GM10847 (cell line): ENCODE measurements around the gene CCN5.

Experiments
- POLR2A ChIP-seq: IDR thresholded peaks from 2 replicates; pipeline ENCODE4 v1.6.1; 2011; ENCODE audit not compliant: insufficient read length; ENCODE audit errors: extremely low read depth

Gene CCN5

DNA sequence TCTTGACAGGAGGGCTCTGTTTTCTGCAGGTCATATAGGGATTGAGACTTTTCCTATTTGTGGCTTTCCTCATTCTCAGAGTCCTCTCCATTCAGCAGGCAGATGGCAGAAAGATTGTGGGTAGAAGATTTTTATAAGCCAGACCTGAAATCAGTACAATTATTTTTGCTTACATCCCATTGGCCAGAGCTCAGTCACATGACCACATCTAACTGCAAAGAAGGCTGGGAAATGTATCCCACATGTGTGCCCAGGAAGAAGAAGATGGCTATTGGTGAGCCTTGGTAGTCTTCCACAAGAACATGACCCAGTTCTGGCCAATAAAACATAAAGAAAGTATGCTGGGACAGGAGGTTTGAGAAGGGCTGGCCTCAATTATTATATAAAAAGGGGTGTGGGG lies 21.5 kb upstream of the CCN5 start:
- TF ChIP-seq POLR2A, result no peak

DNA sequence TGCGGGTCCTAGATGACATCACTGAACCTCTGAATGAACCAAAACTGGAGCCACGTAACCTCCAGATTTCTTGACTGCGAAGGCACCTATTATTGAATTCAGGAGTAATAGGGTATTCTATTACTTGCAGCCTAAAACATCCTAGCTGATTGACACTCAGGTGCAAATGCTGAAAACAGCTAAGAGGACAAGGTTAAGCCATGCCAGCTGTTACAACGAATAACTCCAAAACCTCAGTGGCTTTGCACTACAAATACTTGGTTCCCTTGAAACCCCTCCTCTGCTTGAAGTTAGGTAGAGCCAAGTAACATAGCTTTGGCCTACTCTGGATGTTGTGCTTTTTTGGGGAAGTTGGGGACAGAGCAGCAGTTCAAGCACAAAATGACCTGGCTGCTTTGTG lies 21.0 kb upstream of the CCN5 start:
- no peak for TF ChIP-seq POLR2A

DNA sequence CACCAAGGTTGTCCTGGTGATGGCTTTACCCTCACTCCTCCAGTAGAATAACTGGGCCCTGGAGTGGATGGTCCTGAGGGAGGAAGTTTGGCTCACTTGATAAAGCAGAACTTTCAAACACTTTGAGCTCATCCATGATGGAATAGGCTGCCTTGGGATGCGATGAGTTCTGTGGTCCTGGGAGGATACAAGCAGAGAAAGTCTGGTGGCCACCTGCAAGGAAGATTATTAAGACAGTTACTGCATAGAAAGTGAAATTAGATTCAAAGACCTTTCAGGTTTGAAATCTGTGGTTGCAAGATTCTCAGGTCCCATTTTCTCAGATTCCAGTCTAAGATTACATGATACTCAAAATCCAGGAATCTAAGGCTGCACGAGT lies 19.9 kb upstream of the CCN5 start:
- TF ChIP-seq POLR2A, result no peak

DNA sequence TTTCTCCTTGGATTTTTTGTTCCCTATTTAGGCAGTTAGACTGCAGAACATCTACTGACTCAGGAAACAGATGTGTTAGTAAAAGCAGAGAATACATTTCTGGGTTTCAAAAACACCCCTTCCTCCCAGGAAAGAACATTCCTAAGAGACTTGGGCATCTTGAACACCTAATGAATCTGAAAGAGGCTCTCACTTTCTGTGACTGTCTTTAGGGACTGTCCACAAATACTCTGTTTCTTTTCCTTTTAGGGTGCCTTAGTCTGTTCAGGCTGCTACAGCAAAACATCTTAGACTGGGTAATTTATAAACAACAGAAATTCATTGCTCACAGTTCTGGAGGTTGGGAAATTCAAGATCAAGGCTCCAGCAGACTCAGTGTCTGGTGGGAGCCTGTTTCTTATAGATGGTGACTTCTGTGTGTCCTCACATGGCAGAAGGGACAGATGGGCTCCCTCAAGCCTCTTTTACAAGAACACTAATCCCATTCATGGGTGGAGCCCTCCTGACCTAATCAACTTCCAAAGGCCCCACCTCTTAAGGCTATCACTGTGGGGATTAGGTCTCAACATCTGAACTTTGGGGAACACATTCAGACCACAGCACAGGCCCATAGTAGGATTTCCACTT lies 19.4 kb upstream of the CCN5 start:
- no peak for TF ChIP-seq POLR2A

DNA sequence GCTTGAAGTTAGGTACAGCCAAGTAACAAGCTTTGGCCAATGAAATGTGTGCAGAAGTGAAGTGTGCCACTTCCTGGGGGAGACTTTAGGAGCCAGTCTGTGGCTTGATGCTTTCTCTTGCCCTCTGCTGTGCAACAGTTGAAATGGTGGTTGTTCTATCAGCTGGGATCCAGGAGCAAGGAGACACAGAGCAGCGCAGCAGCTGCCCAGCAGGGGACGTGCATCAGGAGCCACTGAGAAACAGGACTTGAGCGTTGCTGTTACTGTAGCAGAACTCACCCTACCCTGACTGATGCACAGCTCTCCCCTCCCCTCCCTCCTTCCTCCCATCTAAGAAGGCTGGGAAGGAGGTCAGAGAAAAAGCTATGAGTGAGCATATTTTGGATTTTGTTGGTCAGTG lies 18.9 kb upstream of the CCN5 start:
- no peak for TF ChIP-seq POLR2A

DNA sequence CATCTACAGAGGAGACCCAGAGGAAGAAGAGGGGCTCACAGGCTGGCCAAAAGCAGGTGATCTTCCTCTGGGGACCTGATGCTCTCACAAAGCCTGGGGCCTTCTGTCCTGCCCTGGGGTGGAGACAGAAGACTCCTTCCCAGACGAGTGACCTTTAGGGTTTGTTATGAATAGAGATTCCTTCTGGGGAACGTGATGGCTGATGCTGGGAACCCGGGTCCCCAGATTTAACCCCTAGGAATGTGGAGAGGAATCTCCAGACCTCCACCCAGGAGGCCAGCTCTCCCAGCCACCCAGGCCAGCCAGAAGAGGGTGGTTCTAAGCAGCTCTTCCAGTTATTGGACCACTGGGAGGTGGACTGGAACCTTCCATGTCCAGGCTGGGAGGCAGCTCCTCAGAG lies 16.8 kb upstream of the CCN5 start:
- no peak for TF ChIP-seq POLR2A

DNA sequence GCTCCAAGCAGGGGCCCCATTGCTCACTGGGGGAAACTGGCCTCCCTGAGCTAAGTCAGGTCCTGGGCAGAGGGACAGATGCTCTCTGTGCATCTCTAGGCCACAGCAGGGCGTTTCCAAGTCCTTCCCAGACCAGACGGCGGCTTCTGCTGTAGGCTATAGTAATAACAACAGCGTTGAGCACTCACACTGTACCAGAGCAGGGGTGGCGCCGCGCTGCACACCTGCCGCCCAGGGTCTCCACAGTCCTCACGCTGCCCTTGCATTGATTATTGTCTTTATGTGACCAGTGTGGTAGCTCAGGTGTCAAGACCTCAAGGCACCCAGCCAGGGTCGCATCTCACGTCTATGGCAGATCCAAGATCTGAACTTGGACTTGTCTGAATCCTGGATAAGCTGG lies 14.9 kb upstream of the CCN5 start:
- no peak for TF ChIP-seq POLR2A

DNA sequence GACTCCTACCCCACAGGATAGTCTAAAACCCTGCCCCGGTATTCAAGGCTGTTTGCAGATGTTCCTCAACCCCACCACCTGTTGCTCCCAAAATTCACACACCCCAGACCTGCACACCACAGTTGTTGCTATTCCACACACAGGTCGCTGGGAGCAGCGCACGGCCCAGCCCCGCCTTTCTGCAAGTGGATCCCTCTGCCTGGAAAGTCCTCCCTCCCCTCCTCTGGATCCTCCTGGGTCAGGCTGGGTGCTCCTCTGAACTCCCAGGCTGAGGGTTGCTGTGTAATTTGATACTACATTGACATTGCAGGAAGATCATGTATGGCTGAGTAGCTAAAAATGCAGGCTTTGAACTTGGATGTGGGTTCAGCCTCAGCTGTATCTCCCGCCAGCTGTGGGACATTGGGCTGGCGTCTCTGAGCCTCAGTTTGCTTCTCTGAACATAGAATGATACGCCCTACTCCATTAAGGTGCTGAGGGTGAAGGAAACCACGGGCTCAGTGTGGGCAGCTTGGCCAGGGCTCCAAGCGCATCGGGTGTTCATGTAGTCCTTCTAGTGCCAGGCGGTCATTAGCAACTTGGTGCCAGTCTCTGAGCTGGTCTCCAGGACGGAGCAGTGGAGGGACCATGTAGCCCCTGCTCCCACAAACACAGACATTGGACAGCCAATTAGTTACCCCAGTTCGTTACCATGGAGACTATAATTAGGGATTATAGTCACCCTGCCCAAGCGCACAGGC lies 13.9 kb upstream of the CCN5 start:
- TF ChIP-seq POLR2A, result no peak

DNA sequence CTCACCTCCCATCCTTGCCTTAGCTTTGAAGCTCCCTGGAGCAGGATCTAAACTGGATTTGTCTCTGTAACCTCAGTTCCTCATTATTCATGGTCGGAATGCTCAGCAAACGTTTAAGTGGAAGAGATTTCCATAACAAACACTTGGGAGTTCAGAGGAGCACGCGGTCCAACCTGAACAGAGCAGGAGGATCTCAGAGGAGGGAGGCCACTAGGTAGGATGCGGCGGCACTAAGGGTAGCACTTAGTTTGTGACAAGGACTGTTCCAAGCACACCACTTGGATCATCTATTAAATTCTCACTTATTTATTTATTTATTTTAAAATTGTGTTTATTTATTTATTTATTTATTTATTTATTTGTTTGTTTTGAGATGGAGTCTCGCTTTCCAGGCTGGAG lies 13.3 kb upstream of the CCN5 start:
- TF ChIP-seq POLR2A, result no peak

DNA sequence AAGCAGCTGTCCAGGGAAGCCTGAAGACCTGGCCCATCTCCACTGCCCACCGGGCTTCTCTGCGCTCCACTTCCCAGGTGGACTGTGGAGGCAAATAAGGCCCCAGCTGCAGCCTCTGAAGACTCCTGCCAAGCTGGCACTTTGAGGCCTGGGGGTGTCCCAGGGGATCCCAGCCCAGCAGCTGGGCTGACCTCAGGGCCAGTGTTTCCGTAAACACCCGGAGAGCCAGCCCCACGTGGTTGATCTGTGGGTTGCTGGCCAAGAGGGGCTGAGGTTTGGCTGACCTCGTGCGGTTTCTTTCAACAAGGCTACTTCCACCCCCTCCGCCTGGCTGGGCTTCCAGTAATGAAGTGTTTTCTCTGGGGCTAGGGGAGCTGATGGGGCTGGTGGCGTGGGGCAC lies 12.4 kb upstream of the CCN5 start:
- TF ChIP-seq POLR2A, result no peak

DNA sequence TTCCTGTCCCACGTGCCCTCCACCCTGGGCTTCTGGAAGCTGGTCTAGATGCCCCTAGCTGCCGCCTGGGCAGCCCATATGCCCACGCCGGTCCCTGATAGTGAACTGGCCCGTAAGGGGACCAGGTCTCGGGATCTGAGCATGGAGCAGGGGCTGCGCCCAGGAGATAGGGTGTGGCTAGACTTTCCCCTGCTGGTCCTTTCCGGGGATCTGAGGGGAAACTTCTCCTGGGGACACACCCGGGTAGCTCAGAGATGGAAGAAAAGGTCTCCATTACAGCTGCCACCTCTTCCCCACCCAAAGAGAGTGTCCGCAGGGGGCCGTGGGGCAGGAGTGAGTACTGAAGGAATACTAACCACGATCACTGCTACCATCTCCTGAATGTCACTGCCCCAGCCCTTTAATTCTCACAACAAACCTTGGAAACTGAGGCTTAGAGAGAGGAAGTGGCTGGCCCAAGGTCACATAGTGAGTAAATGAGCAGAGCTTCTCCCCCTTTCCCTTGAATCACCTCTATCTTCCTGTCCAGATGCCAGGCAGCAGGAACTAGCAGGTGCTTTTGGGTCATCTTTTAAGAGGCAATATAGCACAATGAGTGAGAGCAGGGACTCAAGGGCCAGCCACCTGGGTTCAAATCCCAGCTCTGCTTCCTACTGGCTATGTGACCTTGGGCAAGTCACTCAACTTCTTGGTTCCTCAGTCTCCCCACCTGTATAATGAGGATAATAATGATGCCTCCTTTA lies 11.8 kb upstream of the CCN5 start:
- TF ChIP-seq POLR2A, result no peak

DNA sequence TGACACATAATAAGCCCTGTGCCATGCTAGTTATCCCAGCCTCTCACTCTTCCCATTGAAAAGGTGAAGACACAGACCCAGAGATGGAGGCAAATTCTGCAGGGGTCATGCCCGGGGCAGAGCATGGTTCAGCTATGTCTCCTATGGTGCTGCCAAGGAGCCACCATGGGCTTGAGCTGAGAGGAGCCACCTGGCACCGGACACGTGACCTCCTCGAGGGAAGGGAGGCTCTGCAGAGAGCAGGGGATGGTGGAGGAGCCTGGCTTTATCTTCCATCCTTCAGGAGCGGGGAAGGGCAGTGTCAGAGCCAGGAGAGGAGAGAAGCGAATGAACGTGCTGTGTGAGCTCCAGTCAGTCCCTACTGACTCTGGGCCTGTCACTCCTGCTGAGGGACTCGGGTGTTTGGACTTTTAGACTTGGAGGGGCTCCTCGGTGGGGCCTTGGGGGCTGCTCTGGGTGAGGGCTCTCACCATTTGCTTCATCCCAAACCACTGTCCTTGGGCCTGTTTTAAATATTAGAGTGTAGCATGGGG lies 11.1 kb upstream of the CCN5 start:
- TF ChIP-seq POLR2A, result no peak

DNA sequence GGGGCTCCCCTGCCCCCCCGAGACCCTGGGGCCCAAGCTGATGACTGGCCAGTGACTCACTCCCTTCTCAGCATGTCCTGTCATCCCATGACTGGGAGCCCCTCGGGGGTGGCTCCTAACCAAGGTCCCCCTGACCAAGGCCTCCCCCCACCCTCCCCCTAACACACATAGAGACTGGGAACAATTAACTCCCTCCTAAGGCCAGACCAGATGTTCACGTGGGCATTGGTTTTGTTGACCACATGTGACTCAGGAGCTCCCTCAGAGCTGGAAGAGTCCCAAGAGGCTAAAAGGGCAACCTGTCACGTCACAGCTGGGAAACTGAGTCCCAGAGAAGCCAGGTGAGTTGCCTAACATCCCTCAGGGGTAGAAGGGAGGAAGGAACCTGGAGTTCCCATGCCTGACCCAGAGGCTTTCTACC lies 10.6 kb upstream of the CCN5 start:
- no peak for TF ChIP-seq POLR2A

DNA sequence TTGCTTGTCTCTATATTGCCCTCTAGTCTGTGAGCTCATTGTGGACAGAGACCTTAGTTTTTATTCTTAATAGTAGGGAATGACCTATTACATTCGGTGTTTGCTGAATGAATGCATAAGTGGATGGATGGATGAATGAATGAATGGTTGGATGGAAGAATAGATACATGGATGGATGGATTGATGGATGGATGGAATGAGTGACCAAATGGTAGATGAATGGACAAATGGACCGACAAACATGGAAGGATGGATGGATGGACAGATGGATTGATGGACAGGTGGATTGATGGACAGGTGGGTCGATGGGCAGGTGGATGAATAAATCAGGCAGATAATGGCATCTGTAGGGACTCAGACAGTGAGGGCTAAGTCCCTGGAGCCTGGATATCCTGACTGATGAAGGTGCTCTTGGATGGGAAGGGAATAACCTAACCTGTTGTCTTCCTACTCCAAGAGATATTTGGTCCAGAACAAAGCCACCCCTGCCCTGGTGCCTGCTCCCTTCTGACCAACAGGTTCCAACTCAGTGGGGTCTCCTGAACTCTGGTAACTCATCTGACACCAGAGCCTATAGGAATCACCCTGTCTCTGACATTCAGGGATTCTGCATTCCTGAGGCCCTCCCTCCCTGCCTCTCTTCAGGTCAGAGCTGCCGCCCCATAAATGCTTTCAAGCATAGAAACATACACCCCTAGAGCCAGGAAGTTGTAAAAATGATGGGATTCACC lies 9.6 kb upstream of the CCN5 start:
- TF ChIP-seq POLR2A, result no peak

DNA sequence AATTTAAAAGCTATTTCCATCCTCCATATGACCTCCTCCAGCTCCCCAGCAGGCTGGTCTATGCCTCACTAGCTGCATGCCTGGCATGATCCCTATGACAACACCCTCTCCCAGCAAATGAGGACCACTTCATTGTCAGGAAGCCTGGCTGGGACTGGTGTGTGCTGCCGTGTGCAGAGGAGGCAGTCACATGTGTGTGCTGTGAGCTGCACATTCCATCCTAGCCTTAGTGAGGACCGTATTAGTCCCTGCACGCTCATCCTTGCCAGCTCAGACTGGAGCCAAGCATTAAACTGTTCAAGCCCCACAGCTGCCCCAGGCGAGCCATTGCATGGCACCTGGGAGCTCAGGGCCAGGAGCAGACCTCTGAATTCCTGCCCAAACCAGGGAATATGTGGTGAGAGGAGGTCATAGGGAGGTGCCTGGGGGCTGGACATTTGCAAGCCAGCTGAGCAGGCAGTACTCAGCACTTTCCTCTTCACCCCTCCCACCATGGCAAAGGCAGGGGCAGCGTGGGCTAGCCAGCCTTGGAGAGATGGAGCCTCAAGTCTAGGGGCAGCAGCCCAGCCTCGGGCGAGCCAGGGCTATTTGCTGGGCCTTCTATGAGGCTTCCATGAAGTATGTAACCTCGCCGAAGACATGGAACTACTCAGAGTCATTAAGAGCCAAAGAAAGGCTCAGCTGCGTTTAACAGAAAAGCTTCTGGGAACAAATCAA lies 8.7 kb upstream of the CCN5 start:
- no peak for TF ChIP-seq POLR2A
